ENCODE measurements around the gene OSBPL9.
A peak's percentile ranks its signal among the peaks of the same experiment; 100 is the strongest.

The OSBPL9 gene, protein sequence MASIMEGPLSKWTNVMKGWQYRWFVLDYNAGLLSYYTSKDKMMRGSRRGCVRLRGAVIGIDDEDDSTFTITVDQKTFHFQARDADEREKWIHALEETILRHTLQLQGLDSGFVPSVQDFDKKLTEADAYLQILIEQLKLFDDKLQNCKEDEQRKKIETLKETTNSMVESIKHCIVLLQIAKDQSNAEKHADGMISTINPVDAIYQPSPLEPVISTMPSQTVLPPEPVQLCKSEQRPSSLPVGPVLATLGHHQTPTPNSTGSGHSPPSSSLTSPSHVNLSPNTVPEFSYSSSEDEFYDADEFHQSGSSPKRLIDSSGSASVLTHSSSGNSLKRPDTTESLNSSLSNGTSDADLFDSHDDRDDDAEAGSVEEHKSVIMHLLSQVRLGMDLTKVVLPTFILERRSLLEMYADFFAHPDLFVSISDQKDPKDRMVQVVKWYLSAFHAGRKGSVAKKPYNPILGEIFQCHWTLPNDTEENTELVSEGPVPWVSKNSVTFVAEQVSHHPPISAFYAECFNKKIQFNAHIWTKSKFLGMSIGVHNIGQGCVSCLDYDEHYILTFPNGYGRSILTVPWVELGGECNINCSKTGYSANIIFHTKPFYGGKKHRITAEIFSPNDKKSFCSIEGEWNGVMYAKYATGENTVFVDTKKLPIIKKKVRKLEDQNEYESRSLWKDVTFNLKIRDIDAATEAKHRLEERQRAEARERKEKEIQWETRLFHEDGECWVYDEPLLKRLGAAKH

DNA sequence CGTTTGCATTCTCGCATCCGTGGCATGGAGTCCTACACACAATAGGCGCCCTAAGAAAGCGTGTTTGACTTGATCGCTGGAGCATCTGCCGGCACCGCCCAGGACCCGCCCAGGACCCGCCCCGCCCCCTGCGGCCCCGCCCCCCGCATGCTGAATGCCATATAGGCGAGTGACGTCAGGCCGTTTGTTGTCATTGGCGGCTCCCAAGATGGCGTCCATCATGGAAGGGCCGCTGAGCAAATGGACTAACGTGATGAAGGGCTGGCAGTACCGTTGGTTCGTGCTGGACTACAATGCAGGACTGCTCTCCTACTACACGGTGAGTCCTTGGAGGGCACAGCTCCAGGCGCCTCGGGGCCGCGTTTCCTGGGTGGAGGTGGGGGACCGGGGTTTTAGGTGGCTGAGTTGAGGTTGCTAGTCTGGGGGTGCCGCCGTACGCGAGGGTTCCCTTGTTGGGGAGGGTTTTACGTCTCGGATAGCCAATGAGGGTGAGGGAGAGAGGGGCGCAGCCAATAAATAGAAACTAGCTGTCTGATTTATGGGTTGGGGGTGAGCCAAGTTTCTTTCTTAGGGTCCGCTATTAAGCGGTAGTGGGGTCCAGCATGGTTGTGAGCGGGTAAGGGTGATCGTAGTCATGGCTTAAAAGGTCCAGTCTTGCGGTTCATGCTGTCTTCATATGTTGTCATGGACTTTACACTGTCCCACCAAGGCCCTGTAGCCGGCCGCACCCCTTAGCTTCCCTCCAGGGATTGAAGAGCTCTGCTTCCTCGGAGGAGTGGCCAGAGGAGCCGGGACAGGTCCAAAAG lies at the start of gene OSBPL9:
Gene OSBPL9 (plus strand): TSS at position 190 of the 806 bp plus-strand sequence. CDS start 19 bp downstream, at position 209.
- peak; percentile 91 for DNase-seq (ENCODE audit: low spot score)

DNA sequence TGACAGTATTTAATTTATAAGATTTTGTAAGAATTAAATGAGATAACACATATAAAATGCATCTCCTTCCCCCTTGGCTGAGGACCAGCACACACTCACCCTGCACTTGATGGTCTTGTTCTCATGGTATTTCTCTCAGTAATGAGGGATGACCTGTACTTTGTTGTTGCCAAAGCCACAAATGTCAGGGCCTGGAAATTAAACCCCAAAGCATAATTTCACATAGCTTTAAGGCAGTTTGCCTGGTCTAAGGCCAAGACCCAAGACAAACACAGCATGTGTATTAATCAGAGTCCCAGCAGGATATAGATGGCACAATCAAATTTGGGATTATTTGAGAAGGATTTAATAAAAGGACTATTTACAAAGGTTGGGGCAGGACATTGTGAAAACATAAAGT lies 49.2 kb upstream of the OSBPL9 start:
- no peak for DNase-seq (ENCODE audit: low spot score)

DNA sequence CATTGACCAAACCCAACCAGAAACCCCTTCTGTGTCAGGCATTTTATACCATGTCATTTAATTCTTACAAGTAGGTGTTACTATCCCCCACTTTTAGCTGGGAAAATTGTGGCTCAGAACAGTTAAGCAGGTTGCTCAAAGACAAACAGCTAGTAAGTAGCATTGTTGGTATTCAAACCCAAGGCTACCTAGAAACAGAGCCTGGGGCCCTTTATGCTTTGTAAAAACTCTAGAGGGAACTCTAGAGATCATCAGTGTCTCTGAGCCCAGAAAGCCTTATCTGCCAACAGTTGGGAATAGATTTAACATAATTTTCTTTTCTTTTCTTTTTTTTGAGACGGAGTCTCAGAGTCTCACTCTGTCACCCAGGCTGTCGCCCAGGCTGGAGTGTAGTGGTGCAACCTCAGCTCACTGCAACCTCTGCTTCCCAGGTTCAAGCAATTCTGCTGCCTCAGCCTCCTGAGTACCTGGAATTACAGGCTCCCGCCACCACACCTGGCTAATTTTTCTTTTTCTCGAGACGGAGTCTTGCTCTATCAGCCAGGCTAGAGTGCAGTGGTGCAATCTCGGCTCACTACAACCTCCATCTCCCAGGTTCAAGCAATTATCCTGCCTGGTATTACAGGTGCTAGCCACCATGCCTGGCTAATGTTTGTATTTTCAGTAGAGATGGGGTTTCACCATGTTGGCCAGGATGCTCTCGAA lies 48.5 kb upstream of the OSBPL9 start:
- no peak for DNase-seq (ENCODE audit: low spot score)

DNA sequence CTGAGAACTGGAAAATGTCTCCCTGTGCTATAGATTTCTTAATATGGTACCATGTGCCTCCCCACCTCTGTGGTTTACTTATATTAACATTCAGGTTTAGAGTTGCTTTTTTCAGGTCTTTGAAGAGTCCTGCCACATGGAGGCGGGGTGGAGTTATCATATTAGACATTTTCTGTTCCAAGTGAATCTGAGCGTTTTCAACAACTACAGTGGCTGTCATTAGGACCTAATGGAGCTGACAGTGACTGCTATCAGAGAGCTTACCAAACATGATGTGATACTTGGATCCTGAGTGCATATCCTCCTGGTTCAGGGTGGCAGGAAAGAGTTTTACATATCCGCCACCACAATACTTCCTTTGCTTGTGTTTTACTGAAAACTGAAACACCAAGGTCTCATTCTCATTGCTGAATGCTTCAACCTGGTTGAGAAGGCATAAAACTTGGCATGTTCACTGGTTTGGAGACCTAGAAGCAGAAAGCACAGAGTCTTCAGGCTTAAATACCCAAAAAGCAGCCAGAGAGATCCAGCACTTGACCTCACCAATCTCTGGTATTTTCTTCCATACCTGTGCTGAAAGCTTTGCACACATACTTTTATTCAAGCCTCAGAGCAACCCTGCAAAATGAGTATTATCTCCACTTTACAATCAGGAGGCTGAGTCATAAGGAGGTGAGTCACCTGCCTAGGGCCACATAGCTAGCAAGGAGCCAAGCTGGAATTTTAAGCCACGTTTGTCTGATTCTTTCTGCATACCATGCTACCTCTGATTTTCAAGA lies 47.4 kb upstream of the OSBPL9 start:
- DNase-seq (ENCODE audit: low spot score), result peak; percentile 59

DNA sequence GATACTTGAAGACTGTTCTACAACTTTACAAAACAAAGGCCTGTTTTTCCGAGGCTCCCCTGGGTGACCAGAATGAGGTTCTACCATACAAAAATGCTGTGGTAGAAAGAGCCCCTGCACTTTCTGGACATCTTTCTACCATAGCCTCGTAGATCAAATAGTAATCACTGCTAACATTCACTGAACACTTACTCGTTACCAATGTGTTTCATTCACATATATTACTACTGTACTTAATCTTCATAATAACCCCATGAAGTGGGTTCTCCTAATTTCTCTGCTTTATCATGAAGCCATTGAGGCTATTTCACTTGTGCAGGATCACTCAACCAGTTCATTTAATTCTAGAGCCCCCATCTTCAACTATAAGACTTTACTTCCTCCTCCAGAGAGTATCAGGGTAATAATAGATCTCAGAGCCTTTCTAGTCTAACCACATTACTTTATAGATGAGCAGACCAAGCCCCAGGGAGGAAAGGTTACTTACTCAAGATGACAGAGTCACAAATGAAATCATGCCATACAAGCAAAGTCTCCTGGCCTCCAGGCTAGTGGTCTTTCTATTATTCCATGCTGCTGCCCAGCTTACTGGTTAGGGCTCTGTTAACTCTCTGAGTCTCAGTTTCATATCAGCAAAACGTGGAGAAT lies 46.7 kb upstream of the OSBPL9 start:
- no peak for DNase-seq (ENCODE audit: low spot score)

DNA sequence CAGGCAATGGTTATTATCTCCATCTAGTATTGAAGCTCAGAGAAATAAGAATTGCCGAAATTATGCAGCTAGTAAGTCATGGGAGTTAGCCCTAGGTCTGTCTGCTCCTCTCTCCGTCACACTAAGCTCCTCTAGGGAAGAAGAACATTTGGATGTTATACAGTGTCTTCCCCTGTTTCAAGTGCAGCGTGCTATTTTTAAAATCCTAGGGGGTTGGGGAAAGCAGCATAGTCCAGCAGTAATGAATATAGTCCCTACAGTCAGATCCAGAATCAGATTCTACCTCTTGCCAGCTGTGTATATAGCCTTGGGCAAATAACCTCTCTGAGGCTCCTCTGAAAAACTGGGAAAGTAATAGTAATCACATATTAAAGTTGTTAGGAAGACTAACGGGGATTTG lies 44.5 kb upstream of the OSBPL9 start:
- DNase-seq (ENCODE audit: low spot score), result no peak

DNA sequence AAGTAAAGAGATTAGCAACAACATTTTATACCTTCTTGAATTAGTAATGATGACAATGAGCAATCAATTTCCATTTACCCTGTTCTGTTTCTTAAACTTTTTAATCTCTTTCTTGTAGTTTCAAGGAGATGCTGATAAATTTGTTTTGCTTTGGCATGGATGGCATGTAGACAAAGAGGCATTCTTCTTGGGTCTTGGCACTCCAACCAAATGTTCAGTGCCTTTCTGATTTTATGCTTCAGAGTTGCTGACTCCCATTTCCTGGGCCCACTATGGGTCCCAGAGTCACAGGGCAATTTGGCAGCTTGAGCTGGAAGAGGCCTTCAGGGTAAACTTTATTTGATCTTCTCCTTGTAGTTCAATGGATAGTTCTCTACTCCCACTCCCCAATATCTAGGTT lies 42.1 kb upstream of the OSBPL9 start:
- DNase-seq (ENCODE audit: low spot score), result peak; percentile 81

DNA sequence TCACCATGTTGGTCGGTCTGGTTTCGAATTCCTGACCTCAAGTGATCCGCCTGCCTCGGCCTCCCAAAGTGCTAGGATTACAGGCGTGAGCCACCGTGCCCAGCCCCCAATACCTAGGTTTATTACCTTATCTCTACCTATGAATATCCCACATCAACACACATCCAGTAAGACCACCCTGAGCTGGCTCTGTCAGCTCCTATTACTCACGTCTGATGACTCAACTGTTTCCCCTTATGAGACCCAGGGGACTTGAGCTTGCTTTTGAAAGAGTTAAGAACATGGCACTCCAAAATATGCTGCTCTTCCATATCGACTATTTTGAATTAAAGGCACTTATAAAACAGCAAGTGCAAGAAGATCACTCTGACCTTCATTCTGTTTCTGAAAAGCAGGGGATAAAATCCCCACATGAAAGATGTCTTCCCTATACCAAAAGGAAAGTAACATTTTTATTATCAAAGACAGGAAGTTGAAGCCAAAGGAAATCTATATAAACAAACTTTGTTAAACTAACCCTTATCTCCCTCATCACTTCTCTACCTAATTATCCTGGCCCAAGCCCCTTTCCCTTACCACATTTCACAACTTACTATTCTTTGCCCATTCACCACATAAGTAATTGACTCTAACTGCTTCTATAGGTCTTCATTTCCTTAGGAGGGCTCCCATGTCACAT lies 41.3 kb upstream of the OSBPL9 start:
- DNase-seq (ENCODE audit: low spot score), result no peak

DNA sequence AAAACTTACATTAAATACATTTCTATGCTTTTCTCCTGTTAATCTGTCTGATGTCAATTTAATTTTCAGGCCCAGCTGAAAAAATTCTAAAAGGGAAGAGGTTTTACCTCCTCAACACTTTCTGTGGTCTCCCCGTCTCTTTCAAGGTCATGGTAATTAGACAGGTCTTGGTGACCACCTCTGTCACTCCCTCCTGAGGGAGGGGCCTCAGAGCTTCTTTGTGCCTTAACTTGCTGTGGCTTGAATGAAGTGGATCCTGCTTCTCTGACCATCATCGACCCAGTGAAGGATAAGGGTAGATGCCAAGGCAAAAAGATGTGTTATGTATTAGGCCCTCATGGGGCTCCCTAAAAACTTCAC lies 40.8 kb upstream of the OSBPL9 start:
- DNase-seq (ENCODE audit: low spot score), result no peak

DNA sequence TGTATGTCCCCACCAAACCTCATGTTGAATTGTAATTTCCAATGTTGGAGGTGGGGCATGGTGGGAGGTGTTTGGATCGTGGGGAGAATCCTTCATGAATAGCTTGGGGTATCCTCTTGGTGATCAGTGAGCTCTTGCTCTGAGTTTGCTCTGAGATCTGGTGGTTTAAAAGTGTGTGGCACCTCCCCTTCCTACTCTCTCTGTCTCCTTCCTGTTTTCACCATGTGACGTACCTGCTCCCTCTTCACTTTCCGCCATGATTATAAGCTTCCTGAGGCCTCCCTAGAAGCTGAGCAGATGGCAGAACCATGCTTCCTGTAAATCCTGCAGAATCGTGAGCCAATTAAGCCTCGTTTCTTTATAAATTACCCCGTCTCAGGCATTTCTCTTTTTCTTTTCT lies 40.0 kb upstream of the OSBPL9 start:
- no peak for DNase-seq (ENCODE audit: low spot score)

DNA sequence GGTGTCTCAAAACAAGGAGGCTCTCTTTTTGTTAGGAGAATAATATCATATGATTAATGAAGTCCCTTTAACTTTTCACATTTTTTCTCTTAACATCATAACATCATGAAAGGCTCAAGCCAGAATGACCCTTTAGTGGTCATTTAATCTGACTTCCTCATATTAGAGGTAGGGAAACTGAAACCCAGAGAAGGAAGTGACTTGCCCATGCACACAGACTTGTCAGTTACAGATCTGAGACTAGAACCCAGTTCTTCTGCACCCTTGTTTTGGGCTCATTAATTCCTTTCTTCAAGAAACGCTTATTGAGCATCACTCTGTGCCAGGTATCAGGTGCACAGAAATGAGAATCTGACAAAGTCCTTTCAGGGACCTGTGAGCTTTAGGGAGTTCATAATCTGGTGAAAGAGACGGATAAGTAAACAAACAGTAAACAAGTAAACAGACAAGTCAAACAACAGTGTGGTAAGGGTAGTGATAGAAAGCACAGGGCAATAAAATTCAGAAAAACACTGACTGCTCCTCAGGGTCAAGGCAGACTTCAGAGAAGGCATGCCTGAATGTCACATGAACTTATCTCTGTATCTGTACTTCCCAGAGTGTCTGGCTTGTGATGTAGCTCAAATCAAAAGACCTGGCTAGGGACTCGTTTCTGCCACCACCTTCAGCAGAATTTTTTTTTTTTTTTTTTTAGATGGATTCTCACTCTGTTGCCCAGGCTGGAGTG lies 38.3 kb upstream of the OSBPL9 start:
- DNase-seq (ENCODE audit: low spot score), result no peak

DNA sequence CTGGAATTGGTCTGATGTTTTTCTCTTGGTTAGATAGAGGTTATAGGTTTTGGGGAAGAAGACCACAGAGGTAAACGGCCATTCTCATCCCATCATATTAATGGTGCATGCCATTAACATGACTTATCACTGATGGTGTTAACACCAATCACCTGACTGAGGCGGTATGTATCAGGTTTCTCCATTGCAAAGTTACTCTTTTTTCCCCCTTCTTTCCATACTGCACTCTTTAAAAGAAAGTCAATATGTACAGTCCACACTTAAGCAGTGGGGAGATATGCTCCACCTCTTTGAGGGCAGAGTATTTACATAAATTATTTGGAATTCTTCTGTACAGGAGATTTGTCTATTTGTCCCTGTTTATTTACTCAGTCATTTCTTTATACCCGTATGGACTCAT lies 35.7 kb upstream of the OSBPL9 start:
- no peak for DNase-seq (ENCODE audit: low spot score)

DNA sequence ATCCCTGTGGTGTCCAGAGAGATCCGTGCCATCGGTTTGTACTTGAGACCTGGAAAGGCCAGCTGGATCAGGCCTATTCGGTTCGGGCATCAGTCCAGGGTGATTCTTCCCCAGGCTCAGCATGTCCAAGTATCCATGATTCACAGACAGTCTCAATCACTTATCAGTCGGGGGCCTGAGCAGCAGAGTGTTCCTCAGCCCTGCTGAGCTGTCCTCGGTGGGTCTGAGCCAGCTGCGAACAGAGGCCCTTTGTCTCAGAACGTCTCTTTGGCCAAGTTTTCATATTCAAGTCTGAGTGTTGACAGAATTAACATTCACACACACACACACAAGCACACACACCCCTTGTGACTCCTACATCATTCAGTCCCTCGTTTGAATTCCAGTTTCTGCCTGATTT lies 33.4 kb upstream of the OSBPL9 start:
- DNase-seq (ENCODE audit: low spot score), result peak; percentile 97

DNA sequence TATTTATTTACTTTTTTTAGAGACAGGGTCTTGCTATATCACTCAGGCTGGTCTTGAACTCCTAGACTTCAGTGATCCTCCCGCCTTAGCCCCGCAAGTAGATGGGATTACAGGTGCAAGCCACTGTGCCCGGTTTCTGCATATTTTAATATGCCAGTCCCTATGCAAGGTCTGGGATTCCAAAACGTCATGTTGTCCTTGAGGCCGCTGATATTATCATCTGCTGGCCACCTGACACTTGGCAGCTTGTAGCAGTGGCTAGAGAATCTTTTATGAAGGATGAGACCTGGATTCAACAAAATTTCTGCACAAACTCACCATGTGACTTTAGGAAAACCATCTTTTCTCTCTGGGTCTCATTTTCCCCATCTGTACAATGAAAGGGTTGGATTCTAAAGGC lies 32.9 kb upstream of the OSBPL9 start:
- DNase-seq (ENCODE audit: low spot score), result no peak

DNA sequence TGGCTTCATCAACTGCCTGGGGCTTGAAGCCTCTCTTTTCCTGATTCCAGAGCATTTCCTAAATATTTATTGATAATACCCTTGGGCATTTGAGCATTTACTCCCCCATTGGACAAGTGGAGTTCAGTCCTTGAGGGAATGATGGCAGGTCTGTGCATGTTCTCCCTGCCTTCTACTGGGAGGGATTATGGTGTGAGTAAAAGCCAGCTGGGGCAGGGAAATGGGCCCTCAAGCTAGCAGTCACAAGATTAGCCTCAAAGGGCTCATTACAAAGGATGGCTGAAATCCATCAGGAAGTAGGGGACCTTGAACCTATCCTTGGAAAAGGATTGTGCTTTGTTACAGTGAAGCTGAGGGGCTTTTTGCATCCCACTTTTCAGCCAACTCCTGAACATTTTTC lies 24.2 kb upstream of the OSBPL9 start:
- DNase-seq (ENCODE audit: low spot score), result no peak

DNA sequence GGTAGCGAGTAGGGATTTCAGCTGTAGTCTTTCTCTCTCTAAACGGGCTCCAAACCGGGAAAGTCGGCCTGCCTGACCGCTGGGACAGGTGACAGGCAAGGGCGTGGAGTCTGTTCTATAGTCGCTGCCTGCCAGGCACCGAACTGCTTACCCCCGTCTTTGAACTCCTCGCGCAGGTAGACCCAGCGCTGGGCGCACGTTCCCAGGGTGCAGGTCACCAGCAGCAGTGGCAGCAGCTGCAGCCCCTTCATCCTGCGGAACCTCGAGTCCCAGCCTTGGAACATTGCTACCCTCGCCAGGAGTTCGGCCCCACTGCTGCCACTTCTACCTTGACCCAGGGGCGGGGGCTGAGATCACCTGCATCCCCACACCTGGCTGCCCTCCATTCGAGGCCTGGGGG lies 22.2 kb upstream of the OSBPL9 start:
- DNase-seq (ENCODE audit: low spot score), result no peak

DNA sequence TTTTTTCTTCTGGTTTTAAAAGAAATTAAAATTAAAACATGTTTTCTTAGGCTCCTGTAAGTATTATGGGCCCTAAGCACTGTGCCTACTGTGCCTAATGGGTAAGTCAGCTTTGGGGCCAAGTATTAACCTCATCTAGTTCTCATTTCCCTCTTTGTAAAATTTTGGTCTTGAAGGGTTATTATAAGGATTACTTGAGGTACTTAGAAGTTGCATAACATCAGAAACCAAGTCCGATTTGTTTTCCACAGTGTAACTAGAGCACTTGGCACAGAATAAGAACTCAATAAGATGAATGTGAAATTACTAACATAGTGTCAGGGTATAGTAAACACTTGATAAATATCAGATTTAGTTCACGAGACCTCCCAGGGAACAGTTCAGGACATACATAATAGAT lies 16.4 kb upstream of the OSBPL9 start:
- DNase-seq (ENCODE audit: low spot score), result no peak

DNA sequence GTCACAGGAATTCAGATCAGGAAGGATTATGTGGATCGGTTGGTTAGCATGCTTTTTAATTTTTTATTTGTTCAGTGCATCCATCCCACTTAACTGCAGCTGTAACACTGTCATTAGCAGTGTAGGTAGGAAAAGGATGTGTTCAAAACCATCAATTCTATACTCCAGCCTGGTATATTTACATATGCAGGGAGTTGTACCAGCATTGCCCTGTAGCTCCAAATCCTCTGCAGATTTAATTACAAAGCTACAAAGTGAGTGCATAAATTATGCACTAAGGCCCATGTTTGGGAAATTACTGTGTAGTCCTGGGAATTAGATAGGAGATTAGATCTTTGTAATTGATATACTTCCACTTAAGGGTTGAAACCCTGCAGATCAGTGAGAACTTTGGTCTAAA lies 15.9 kb upstream of the OSBPL9 start:
- no peak for DNase-seq (ENCODE audit: low spot score)

DNA sequence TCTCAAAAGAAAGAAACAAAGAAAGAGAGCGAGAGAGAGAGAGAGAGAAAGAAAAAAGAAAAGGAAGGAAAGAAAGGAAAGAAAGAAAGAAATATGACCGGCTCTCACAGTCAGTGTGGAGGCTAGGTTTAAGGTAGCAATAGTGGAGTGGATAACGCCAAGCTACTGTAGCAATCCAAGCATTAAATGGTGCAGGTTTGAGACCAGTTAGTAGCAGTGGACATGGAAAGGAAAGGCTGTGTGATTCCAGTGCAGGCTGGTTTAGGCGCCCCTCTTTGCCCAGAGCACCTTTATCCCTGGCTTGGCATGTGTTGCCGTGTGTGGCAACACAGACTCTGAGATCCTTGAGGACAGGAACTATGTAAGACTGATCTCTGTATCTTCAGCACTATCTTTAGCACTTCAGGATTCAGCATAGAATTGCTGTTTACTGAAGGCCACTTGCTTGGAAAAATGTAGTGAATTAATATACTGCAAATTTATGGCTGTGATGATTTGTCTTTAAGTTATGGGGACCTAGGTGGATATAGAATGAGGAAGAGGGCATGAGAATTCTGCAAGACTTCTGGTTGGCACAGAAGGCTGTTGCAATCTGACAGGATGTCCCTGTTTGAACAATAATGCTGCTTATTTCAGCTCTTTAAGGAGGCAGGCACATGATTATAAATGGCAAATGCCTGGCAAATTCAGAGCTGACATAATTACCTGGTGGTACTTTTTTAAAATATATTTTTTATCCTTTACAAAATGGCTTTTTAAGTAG lies 10.8 kb upstream of the OSBPL9 start:
- DNase-seq (ENCODE audit: low spot score), result no peak

Measured in globus pallidus (tissue), 1 donor.